Peyer's patch (tissue), 4 donors: ENCODE data around the gene TMEM145.

Experiments used
- POLR2A ChIP-seq, 2 donors: fragments of 450-650 bp; IDR thresholded peaks; one replicate each; pipeline ENCODE4 v1.5.1; 2017; ENCODE audit warnings: antibody characterized with exemption in 2 of 2, mild to moderate bottlenecking in 2 of 2, moderate library complexity in 2 of 2
- TF ChIP-seq, protein P1 (sequence below), 6 experiments: fragments of 450-650 bp in 4 of 6; fragments of 200-600 bp in 2 of 6; sonication (generic) in 1 of 6; IDR thresholded peaks; one replicate each; pipeline ENCODE4 v1.5.1; 2017 to 2019; ENCODE audit warnings: antibody characterized with exemption in 6 of 6, mild to moderate bottlenecking in 3 of 6, moderate library complexity in 1 of 6

DNA sequence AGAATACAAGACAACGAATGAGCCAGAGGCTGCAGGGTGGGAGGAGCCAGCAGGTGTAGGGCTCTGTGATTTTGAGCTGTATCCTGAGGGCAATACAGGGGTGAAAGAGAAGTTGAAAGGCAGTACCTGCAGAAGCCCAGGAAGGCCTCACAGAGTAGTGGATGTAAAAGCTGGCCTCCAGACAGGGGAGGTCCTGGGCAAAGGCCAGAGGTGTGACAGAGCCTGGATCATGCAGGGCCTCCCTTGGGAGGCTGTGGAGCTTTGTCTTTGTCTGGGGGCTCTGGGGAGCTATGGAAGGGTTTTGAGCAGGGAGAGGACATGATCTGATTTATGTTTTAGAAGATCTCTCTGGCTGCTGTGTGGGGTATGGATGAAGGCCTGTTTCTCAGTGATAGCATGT, 15.0 kb downstream of the TMEM145 start:
- no peak for TF ChIP-seq POLR2A (IDR thresholded peaks at IDR 0.05)
- TF ChIP-seq, protein P1, sequence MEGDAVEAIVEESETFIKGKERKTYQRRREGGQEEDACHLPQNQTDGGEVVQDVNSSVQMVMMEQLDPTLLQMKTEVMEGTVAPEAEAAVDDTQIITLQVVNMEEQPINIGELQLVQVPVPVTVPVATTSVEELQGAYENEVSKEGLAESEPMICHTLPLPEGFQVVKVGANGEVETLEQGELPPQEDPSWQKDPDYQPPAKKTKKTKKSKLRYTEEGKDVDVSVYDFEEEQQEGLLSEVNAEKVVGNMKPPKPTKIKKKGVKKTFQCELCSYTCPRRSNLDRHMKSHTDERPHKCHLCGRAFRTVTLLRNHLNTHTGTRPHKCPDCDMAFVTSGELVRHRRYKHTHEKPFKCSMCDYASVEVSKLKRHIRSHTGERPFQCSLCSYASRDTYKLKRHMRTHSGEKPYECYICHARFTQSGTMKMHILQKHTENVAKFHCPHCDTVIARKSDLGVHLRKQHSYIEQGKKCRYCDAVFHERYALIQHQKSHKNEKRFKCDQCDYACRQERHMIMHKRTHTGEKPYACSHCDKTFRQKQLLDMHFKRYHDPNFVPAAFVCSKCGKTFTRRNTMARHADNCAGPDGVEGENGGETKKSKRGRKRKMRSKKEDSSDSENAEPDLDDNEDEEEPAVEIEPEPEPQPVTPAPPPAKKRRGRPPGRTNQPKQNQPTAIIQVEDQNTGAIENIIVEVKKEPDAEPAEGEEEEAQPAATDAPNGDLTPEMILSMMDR (IDR thresholded peaks at IDR 0.05) = no peak
